ENCODE measurements around the gene TRIM44. TPM values are rescaled to one million over a fixed set of nuclear protein-coding genes. Genes with fewer than 3 reads are reported as not detected.
A peak's percentile ranks its signal among the peaks of the same experiment; 100 is the strongest.

The TRIM44 gene
- total RNA-seq, 2 donors from 2014 or later = 30.6 to 33.2 TPM

DNA sequence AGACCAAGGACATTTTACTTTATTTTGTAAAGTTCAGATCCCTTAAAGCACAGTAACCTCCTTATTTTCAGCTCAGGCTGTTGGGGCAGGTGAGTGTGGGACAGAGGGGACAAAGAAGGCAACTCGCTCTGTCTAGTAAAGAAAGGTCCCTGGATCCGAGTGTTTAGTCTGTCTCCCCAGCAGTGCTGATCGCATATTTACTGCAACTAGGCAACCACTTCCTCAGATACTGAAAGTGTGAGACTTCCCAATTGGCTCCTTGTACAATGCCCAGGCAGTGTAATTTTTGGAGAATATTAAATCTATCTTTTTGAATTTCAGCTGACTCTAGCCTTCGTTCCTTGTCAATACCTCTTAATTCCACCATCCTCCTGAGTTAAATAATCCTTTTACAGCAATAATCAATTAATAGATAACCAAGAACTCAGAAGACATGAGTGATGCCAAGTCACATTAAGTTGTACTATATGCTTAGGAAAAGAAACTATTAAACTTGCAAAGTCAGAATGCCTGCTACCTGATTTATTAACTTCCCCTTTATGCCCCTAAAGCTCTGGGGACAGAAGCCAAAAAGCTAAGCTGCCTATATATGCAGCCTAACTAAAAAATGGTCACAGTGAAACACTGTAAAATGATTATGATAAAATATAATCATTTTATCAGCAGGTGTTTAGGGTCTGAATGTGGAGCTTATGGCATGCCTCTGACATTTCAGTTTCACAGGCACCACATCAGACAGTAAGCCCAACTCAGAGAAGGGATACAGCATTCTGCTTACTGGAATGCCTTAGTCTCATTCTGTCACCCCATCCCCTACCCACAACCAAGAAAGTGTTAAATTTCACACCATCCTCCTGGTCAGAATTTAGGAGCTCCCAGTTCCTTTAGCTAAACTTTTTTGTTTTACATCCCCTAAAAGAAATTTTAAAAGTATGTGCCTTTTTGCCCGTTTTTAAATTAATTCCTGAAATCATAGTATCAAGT is 138.7 kb downstream of the TRIM44 start:
- no peak overlapping the region for H3K27ac ChIP-seq
- no peaks in the 10 kb centered on the region for H3K36me3 ChIP-seq
- H3K9me3 ChIP-seq = no peaks in the 10 kb centered on the region
- no peaks in the 10 kb centered on the region for H3K27me3 ChIP-seq (replicated peaks; ENCODE audit: insufficient read depth)
- 70% methylated on average over 5 of the region's 5 CpGs for WGBS
- TF ChIP-seq, protein P1, sequence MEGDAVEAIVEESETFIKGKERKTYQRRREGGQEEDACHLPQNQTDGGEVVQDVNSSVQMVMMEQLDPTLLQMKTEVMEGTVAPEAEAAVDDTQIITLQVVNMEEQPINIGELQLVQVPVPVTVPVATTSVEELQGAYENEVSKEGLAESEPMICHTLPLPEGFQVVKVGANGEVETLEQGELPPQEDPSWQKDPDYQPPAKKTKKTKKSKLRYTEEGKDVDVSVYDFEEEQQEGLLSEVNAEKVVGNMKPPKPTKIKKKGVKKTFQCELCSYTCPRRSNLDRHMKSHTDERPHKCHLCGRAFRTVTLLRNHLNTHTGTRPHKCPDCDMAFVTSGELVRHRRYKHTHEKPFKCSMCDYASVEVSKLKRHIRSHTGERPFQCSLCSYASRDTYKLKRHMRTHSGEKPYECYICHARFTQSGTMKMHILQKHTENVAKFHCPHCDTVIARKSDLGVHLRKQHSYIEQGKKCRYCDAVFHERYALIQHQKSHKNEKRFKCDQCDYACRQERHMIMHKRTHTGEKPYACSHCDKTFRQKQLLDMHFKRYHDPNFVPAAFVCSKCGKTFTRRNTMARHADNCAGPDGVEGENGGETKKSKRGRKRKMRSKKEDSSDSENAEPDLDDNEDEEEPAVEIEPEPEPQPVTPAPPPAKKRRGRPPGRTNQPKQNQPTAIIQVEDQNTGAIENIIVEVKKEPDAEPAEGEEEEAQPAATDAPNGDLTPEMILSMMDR (IDR thresholded peaks at IDR 0.05) = no peak
- no peak for TF ChIP-seq POLR2A (IDR thresholded peaks at IDR 0.05)
- TF ChIP-seq POLR2AphosphoS5 (IDR thresholded peaks at IDR 0.05) = no peak
- no peak for DNase-seq (ENCODE audit: low spot score)
- H3K4me3 ChIP-seq = no peak overlapping the region
- intact Hi-C loops (cut with DNase I) = no loop called here
- no peaks in the 10 kb centered on the region for H3K4me1 ChIP-seq (replicated peaks)

DNA sequence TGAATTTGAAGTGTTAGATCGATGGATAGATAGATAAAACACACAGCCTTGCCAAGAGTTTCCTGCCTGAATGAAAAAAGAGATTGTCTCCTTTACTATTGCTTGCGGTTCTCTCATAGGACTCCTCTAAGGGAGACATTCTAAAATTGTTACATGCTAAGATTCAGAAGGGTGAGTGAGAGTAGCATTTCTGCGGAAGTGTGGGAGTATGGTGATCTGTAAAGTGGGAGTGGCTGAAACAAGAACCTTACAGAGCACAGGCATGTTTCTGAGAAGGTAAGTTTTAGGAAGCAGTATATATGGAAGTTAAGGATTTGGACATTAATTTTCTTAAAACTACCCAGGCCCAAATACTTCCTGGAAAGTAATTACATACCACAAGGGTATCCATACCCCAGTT is 139.6 kb downstream of the TRIM44 start:
- H3K27ac ChIP-seq = no peak overlapping the region
- DNase-seq (ENCODE audit: low spot score) = no peak
- intact Hi-C loops (cut with DNase I) = no loop called here
- no peaks in the 10 kb centered on the region for H3K27me3 ChIP-seq (replicated peaks; ENCODE audit: insufficient read depth)
- H3K36me3 ChIP-seq = no peaks in the 10 kb centered on the region
- TF ChIP-seq POLR2AphosphoS5 (IDR thresholded peaks at IDR 0.05) = no peak
- TF ChIP-seq POLR2A (IDR thresholded peaks at IDR 0.05) = no peak
- TF ChIP-seq, protein P1 (IDR thresholded peaks at IDR 0.05) = no peak
- H3K4me1 ChIP-seq (replicated peaks) = no peaks in the 10 kb centered on the region
- H3K4me3 ChIP-seq = no peak overlapping the region
- 79% methylated on average over 3 of the region's 3 CpGs for WGBS
- no peaks in the 10 kb centered on the region for H3K9me3 ChIP-seq

DNA sequence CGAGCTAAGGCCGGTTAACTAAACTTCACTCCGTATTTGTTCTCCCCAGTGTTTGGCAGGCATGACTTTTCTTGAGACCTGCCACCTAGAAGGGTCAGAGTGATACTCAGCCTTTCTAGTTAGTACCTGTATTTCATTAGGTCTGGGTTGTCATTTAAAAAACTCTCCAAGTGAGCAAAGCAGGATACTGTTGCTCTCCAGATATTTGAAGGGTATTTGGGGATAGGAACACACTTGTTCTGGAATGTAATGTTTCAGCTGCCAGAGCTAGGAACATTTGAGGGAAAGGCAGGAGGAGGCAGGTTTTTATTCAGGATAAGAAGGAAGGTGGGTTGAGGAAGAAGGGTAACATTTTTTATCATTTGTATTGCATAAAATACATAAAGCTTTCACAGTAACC is 140.1 kb downstream of the TRIM44 start:
- Histone ChIP-seq H3K36me3 (no peaks in the 10 kb centered on the region), H3K4me3 (no peak overlapping the region), H3K27ac (no peak overlapping the region), H3K9me3 (no peaks in the 10 kb centered on the region), H3K27me3 (replicated peaks; ENCODE audit: insufficient read depth) (no peaks in the 10 kb centered on the region), H3K4me1 (replicated peaks) (no peaks in the 10 kb centered on the region)
- DNase-seq (ENCODE audit: low spot score) = no peak
- intact Hi-C loops (cut with DNase I) = no loop called here
- TF ChIP-seq, protein P1 (IDR thresholded peaks at IDR 0.05) = no peak
- TF ChIP-seq POLR2AphosphoS5 (IDR thresholded peaks at IDR 0.05) = peak; percentile 13
- 53% methylated on average over 3 of the region's 3 CpGs for WGBS

DNA sequence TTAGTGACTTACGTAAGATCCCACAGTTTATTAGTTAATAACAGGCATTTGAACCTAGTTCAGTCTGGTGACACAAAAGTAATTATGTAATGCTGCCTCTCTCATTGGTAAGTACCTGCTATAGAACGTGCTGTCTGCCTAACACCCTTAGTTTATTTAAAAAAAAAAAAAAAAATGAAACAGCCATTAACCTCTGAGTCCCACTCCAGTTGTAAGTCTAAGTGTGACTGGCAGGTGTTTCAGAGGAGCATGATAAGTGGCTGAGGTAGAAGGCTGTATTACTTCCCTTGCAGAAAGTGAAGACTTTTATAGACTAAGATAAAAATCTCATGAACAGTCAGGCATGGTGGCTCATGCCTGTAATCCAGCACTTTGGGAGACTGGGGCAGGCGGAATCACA is 140.5 kb downstream of the TRIM44 start:
- H3K36me3 ChIP-seq = no peaks in the 10 kb centered on the region
- 50% methylated on average over 3 of the region's 3 CpGs for WGBS
- no peak for TF ChIP-seq POLR2AphosphoS5 (IDR thresholded peaks at IDR 0.05)
- TF ChIP-seq POLR2A (IDR thresholded peaks at IDR 0.05) = no peak
- TF ChIP-seq, protein P1 (IDR thresholded peaks at IDR 0.05) = no peak
- no peak for DNase-seq (ENCODE audit: low spot score)
- intact Hi-C loops (cut with DNase I) = no loop called here
- H3K4me3 ChIP-seq = no peak overlapping the region
- no peaks in the 10 kb centered on the region for H3K9me3 ChIP-seq
- H3K27me3 ChIP-seq (replicated peaks; ENCODE audit: insufficient read depth) = no peaks in the 10 kb centered on the region
- no peak overlapping the region for H3K27ac ChIP-seq
- no peaks in the 10 kb centered on the region for H3K4me1 ChIP-seq (replicated peaks)
